ELR (cell line): Measurements from ENCODE around the gene NACA2.
"Not testable (repeated sequence)": the region's sequence is repeated elsewhere in the genome, so short reads cannot be mapped to it uniquely, and the experiment has no call there.

Experiments
- DNase-seq: peaks from one replicate; pipeline ENCODE4 v3.0.0-alpha.2; 2015; ENCODE audit warnings: low read depth

The NACA2 gene

DNA sequence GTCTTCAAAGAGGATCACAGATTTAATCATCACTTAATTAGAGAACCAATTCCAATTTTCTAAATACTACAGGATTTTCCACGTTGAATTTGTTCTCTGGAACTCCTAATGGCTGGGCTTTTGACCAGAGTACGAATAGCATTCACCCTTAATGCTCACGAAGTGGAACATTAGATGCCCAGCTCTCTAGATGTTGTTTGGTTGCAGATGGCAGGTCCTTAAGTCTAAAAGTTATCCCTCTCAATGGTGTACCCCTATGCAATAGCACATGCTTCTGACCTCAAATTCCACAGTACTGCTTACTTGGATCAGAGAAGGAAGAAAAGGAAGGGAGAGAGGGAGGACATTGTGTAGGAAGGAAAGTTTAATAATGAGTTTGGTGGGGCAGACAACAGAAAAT lies 8.6 kb upstream of the NACA2 start:
- DNase-seq: no peak

DNA sequence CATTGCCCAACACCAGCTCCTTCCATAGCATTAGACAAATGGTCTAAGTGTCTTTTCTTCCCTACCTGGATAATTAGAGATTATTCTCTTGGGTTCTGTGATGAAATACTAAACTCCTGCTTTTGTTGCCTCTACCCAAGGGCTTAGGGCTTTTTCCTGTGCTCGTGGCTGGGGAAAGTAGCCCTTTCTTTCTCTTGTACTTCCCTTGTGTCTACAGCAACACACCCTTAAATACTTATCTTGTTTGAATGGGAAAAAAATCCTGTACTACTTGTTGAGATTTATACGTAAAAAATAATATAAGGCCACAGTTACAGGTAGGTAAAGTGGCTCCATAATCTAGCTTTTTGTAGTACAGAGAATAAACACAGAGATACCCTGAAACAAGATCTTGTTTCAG lies 7.0 kb upstream of the NACA2 start:
- DNase-seq: no peak

DNA sequence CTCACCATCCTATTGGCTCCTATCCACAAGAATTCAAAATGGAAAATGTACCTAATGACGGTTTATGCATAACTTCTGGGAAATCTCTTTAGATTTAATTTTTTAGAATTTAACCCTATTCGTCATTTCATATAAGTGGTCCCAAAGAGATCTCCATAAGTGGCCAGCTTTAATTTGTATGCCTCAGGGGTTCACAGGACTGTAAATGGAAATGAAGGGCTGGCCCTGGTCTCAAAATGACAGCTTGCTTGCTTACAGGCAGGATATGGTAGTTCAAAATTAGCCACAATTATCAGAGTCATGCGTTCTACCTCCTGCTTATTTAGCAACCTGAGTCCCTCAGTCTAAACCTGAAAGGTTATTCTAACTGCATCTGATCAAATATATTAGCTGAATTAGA lies 6.6 kb upstream of the NACA2 start:
- DNase-seq: no peak

DNA sequence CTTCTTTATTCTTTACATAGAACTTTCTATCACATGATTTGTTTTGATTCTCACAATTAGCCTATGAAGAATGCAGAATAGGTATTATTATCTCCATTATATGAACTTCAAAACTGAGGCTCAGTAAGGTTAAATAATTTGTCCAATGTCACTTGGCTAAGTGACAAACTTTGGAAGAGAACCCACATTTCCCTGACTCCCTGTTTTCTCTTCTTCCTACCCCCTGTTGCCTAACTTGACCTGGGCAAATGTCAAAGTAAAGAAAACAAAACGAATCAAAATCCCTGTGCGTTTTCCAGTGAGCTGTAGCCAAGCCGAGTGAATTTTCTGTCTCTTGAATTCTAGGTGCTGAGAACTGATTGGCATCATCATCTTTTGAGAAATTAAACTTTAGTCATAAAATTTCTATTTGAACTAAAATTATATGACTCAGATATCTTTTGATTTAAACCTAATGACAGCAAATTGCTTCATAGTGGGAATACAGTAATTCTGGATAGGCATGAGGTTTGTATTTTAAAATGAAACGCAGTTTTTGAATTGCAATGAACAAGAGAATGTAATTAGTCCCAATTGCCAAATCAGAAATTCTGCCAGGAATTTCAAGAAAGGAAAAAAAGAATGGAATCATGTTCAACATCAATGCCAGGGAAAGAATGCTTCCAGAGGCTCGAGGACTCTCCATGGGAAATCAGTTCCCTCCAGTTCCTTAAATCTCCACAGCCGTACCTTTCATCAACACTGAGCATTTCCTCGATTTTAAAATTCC lies 4.6 kb upstream of the NACA2 start:
- DNase-seq: no peak

DNA sequence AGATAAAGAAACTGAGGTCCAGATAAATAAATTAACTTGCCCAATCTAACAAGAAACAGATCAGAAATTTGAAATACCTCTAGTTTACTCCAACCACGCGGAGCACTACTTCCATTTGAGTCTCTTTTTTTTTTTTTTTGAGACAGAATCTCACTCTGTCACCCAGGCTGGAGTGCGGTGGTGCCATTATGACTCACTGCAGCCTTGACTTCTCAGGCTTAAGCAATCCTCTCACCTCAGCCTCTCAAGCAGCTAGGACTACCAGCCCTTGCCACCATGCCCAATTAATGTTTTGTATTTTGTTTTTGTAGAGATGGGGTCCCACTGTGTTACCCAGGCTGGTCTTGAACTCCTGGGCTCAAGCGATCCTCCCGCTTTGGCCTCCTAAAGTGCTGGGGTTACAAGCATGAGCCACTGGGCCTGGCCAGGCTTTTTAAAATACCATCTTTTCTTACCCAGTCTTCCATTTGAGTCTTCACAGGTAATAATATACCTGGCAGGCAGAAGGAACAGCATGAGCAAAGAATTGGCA lies 3.3 kb upstream of the NACA2 start:
- peak; percentile 50 for DNase-seq

DNA sequence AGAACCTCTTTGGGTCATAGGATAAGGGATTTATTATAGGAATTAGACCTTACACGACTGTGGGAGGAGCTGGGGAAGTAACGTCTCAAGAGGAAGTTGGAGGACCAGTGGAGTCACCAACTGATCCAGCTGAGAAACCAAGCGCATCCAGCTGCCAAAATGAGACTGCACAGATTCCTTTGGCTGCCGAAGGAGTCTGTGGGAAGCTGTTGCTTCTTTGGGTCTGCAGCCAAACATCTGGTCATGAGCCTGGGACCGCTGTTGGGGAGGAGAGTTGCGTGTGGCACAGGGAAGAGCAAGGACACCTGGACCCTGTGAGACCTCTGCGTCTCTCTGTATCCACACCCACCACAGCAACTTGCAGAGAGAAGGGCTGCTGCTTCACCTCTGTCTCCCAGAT lies 2.4 kb upstream of the NACA2 start:
- no peak for DNase-seq

DNA sequence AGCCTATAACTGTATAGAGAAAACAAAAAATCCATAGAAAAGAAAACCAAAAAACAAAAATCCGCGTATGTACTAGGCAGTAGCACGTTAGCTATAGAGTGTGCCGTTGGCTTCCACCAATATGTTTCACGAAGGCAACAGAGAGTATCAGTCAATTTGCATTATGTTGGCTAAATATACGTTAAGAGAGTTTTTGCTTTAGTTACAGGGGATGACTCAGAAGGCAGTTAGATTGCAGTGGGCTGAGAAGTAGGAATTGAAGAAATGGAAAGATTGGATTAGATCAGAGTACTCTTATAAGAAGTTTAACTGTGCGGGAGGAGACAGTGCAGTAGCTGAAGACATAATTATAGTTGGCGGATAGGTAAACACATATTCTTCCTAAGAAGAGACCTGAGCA lies 911 bp upstream of the NACA2 start:
- no peak for DNase-seq

DNA sequence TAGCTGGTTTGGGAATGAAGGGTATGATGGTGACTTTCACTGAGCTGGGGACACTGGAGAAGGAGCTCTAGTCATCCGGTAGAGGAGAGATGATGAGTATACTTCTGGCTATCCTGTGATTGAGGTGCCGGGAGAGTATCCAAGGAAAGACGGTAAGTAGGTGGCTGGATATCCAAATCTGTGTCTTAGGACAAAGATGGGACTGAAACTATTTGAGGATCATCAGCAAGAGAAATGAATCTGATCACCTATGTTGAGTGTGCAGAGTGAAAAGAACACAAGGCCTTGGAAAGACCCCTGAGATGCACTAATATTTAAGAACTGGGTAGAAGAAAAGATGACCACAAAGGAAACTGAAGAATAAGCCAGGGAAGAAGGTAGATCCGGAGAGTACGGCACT lies 1.0 kb downstream of the NACA2 start:
- no peak for DNase-seq

DNA sequence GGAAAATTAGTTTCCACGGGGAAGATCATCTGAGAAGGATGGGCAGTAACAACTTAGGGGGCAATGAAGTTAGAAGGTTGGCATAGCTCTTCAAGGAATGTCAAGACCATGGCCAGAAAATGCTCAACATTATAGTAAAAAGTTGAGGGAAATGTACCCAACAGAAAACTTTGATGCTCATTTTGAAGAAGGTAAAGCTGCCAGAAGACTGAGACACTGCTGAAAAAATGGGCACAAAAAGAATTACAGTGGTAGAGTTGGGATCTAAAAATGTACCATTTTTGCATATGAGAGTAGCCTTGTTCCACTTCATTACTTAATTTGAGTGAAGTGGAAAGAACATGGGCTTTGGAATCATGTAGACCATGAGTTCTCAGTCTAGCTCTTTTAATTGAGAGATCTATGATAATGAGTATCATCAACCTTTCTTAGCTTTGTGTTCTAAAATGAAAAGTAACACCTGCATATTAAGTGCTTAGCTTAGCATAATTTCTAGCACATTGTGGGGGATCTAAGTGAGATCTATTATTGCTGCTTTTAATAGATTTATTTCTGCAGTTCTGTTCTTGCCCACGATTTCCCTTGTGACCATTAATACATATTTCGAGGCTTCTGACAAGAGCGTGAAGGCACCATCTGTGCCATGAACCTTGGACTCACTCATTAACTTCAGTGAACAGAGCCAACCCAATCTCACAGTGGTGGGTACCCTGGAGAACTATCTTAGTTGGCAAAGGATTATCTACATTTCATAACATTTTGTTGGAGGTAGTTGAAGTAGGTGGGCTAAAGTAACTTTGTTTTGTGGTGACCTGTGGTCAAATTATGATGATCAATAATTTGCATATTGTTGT lies 3.0 kb downstream of the NACA2 start:
- no peak for DNase-seq

DNA sequence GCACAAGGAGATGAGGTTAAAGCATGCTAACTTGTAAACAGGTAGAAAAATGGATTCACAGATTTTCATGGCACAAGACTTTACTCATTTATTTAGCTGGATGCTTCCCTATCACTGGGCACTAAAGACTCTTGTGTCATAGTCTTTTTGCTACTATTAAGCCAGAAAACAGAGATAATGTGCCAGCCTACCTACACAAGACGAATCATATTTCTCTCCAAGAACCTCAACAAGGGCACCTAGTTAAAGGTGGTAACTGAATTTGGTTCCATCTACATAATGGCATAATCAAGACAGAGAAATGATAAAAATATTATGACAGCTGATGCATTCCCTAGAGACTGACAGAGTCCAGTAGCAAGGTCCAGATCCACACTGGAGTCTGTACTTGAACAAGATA lies 3.8 kb downstream of the NACA2 start:
- DNase-seq: no peak

DNA sequence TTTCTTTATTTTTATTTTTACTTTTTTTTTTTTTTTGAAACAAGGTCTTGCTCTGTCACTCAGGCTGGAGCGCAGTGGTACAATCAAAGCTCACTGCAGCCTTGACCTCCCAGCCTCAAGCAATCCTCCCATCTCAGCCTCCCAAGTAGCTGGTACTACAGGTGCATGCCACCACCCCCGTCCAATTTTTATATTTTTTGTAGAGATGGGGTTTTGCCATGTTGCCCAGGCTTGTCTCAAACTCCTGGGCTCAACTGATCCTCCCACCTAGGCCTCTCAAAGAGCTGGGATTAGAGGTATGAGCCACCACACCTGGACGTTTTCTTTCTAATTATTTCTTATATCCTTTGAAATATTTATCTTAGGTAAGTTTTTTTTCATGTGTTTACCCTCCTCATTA lies 4.4 kb downstream of the NACA2 start:
- DNase-seq: not testable (repeated sequence)

DNA sequence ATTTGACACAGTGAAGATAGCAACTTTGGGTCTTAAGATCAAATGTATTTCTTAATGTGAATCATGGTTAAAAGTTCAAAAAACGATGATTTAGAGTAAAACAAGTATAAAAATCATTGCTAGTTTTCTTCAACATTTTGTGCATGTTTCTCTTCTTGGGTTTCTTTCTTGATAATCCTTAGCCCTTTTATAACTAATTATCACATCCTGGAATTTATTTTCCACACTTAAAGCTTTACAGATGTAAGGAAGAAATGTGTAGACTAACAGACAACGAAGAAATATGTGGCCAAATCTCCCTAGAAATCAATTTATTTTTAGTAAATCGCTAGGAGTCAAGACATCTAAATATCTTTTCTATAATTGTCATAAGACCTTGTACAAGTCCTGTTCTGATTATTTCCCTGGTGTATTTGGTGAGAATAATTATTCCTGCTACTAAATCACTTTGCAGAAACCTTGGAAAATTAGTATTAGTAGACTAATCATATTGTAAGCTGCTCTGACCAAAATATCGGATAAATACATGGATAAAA lies 4.9 kb downstream of the NACA2 start:
- DNase-seq: no peak

DNA sequence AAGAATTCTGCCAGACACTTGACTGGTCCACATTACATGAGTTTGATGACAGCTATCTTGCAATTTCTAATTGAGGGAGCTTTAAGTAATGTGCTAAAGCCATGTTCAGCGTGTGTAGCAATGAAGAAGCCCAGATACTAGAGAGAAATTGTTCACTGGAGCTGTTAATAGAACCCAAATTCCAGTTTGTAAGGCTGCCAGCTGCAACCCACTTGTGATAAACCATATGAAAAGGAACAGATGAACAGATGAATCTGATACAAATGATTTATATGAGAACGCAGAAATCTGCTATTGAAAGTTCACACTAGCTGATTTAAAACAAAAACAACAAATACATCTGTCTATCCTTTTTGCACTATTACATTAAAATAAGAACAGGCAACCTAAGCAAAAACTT lies 6.2 kb downstream of the NACA2 start:
- no peak for DNase-seq

DNA sequence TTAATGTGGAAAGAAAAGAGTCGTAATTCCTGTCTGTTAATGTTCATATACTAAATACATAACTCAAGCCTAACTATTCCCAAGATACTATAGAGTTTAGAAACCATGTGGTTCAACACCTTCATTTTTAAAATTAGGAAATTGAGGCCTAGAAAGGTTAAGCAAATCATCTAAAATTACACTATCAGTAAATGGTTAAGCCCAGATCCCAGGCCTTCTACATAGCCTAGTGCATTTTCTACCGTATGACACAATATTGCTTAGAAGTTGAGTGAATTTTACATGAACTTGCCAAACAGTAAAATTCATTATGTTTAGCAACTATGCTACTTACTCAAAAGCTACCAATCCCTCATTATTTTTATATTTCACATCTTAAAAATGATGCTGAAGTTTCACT lies 6.8 kb downstream of the NACA2 start:
- DNase-seq: no peak

DNA sequence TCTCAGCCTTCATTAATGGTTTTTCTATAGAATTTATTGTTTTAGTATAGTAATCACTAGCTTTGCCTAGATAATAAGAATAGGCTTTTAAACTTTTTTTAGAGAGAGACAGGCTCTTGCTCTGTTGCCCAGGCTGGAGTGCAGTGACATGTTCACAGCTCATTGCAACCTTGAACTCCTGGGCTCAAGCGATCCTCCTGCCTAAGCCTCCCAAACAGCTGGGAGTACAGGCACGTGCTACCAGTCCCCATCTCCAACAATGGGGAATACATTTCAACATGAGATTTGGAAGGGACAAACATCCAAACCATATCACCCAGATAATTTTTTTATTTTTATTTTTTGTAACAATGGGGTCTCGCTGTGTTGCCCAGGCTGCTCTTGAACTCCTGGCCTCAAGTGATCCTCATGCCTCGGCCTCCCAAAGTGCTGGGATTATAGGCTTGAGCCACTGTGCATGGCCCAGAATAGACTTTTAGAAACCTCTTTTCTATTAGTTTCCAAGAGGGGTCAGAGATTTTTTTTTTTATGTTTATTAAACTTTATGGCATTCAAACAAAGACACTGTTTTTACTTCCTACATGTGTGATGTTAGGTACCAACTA lies 7.3 kb downstream of the NACA2 start:
- DNase-seq: no peak

DNA sequence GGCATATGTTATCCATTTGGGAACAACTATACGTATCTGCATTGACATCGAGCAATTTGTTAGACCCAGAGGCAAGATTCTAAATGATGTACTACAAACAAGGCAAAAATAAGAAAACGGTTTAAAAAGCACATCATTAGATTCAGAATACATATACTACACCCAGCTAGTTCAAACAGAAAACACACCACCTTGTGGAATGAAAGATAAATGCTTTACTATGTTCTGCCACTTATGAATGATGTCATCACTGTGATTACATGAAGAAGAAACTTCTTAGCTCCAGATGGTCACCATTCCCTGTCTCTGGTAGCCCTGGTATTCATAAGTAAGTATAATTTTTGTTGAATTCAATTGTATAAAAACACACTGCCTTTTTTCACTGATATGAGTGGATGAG lies 7.8 kb downstream of the NACA2 start:
- peak; percentile 83 for DNase-seq

DNA sequence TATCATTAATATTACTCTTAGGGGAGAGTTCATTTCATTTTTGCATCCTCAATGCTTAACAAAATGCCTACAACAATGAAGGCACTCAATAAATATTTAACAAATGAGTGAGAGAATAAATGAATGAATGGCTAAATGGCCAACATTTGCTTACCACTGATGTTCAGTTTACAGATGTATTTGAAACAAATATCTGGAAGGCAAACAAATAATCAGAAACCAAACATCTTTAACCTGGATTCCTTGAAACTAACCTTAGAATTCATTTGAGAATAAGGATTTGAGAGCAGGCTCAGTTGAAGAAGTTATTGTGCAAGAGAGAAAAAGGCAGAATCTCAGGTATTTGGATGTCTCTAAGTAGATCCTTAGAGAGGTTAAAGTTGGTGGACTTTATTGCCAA lies 8.4 kb downstream of the NACA2 start:
- DNase-seq: no peak

DNA sequence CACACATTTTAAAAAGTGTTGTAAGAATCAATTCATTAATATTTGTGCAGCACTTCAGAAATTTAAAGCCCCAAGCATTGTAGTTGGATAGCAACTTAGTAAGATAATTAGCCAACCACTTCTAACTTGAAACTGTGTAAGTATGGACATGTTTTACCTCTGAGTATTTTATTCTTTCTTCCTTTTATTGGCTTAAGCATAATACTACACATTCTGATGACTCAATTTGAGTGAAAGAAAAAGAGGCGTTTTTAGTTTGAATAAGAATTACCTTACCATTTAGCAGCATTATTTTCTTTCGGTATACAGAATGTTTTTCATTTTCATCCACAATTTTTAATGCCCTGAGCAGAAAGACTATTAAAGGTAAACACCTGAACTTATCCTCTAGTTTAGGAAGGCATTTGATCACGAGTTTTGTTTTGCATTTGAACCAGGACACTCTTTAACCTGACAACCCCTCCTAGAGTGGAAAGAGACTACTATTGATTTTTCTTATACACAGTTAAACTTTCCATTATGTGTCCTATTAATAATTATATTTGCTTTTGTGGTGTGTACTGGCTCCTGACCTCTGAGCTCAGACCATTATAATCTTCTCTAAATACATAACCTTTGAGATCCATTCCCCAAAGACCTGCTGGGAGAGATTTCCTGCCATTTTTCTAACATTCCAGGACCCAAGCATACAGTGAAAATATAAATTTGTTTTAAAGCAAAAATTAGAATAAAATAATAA lies 9.2 kb downstream of the NACA2 start:
- DNase-seq: no peak

DNA sequence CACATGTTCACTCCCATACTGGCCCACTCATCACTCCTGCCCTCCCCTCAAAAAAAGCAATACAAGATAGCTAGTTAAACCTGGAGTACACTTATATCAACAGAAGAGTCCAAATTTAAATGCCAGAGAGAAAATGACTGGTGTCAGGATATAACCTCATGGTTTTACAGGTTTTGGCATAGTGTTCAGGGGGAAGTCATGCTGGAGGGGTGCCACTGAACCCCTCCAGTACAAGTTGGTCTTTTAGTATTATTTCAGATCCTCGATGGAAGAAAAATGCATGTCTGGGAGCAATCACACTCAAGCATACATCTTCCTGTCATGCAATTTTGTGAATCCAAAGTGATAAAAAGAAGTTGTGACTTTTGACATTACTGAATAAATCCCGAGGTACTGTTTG lies 10.5 kb downstream of the NACA2 start:
- DNase-seq: no peak

DNA sequence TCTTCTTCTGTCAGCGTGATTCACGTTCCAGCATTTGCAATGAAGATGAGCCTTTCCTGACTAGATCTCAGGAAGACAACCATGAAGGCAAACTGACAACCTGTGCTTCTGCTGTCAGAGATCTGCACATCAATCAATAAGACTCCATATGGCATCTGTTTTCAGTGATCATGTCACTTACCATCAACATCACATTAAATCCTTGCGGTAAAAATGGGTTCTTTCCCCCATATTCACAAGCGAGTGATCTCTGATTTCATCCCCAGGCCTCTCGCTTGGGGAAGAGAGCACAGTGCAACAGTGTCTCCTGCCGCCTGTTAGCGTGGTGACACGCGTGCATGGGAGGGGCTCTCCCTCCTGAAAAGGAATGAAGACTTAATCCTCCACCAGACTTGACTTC lies 11.1 kb downstream of the NACA2 start:
- DNase-seq: peak; percentile 72

DNA sequence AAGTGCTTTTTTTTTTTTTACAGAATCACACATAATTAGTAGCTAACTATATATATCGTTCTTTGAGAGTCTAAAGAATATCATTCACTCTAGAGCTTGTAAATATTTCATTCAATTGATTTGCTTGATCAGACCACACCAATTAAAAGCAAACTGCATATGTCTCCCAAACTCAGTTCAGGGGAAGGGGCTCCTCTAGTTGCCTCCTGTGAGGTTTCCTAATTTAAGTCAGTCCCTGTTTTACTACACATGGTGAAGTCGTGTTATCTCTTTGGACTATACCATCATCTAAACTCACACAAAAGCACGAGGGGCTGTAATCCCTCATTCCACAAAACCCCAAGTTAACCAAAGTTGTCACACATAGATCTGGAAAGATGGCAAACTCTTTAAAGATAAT lies 11.7 kb downstream of the NACA2 start:
- no peak for DNase-seq

DNA sequence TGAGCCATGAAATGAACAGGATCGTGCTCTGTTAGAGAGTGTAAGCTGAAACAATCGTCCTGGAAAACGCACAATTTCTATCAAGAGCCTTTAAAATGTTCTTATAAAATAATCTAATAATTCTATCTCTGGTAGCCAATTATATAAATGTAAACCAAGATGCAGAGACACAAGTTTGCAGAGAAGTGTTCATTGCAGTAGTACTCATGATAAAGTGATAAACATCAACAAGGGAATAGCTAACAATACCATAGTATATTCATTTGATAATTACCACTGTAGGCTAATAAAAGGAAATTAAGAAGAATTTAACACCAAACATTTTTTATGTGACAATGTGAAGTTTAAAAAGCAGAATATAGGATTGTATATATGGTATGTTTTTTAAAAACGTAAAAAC lies 12.4 kb downstream of the NACA2 start:
- DNase-seq: no peak
